ENCODE measurements around the gene DGCR8. TPM values are rescaled to one million over a fixed set of nuclear protein-coding genes. Genes with fewer than 3 reads are reported as not detected.

The DGCR8 gene
- total RNA-seq, 2 experiments from 2014 or later: 17.8 to 18.5 TPM

- Histone ChIP-seq H3K36me3 (ENCODE audit: insufficient read depth, low read length) (peaks cover 67% of the 10 kb centered on the region), H3K4me3 (ENCODE audit: low read length) (no peak overlapping the region), H3K9me3 (ENCODE audit: control insufficient read depth in 1 of 2, insufficient read depth in 1 of 2, low read length in 2 of 2) (peaks cover 0 to 7% of the 10 kb centered on the region in 2 experiments), H3K4me1 (ENCODE audit: insufficient read depth, low read length) (peaks cover 57% of the 10 kb centered on the region), H3K27ac (ENCODE audit: low read depth in 1 of 2, low read length in 2 of 2) (no peak overlapping the region), H3K27me3 (ENCODE audit: control insufficient read depth in 1 of 2, insufficient read depth in 2 of 2, low read length in 2 of 2) (peaks cover 0 to 5% of the 10 kb centered on the region in 2 experiments)
- ATAC-seq (ENCODE audit: poor library complexity) (no peak), DNase-seq (no peak)
- no peak overlapping the region for H3K4me3 Mint-ChIP-seq
- H3K27ac Mint-ChIP-seq: peak overlapping the region; percentile 71
- H3K9me3 Mint-ChIP-seq: no peaks in the 10 kb centered on the region
- POLR2A ChIA-PET: no interaction called here
- intact Hi-C loops (cut with DNase I, micrococcal nuclease): loop anchor here in 1 of 2 experiments (5.0 to 10.0 kb wide), 3 partner anchors 141 to 281 kb away; partner anchors contain the start of genes GNB1L, RTL10 and ZNF74
- peaks cover 64% of the 10 kb centered on the region for H3K36me3 Mint-ChIP-seq (ENCODE audit: low read depth)
- TF ChIP-seq CTCF (IDR thresholded peaks at IDR 0.05): no peak
- H3K27me3 Mint-ChIP-seq: no peaks in the 10 kb centered on the region
- peaks cover 30% of the 10 kb centered on the region for H3K4me1 Mint-ChIP-seq (ENCODE audit: low read depth)
- CTCF ChIA-PET: no interaction called here
These were observed 33.7 kb downstream of the DGCR8 start for GRCh38 chr22:20113551-20114310.

- no peak for TF ChIP-seq CTCF (IDR thresholded peaks at IDR 0.05)
- no peak for DNase-seq
- H3K4me3 Mint-ChIP-seq: peak overlapping the region; percentile 70
- H3K27me3 Mint-ChIP-seq: no peaks in the 10 kb centered on the region
- CTCF ChIA-PET: no interaction called here
- no peak for ATAC-seq (ENCODE audit: poor library complexity)
- peak overlapping the region in 1 of 2 donors; percentile 75 for H3K27ac ChIP-seq (ENCODE audit: low read depth in 1 of 2, low read length in 2 of 2)
- H3K4me1 Mint-ChIP-seq (ENCODE audit: low read depth): peaks cover 33% of the 10 kb centered on the region
- POLR2A ChIA-PET: no interaction called here
- no peak overlapping the region for H3K4me3 ChIP-seq (ENCODE audit: low read length)
- H3K27ac Mint-ChIP-seq: peak overlapping the region; percentile 71
- peaks cover 0 to 5% of the 10 kb centered on the region in 2 experiments for H3K27me3 ChIP-seq (ENCODE audit: control insufficient read depth in 1 of 2, insufficient read depth in 2 of 2, low read length in 2 of 2)
- peaks cover 68% of the 10 kb centered on the region for H3K36me3 Mint-ChIP-seq (ENCODE audit: low read depth)
- H3K9me3 ChIP-seq (ENCODE audit: control insufficient read depth in 1 of 2, insufficient read depth in 1 of 2, low read length in 2 of 2): peaks cover 0 to 7% of the 10 kb centered on the region in 2 experiments
- H3K9me3 Mint-ChIP-seq: no peaks in the 10 kb centered on the region
- peaks cover 67% of the 10 kb centered on the region for H3K36me3 ChIP-seq (ENCODE audit: insufficient read depth, low read length)
- peaks cover 67% of the 10 kb centered on the region for H3K4me1 ChIP-seq (ENCODE audit: insufficient read depth, low read length)
- intact Hi-C loops (cut with DNase I, micrococcal nuclease): loop anchor here in 1 of 2 experiments (5.0 to 10.0 kb wide), 7 partner anchors 142 to 992 kb away; partner anchors contain the start of genes DGCR2, GNB1L, MED15 and RTL10
These were observed 34.8 kb downstream of the DGCR8 start for GRCh38 chr22:20114506-20115475.

Measured in CD4-positive, alpha-beta T cell (primary cell).